ENCODE results near the gene PAFAH1B2. TPM values are rescaled to one million over a fixed set of nuclear protein-coding genes. Genes with fewer than 3 reads are reported as not detected.
"Not testable (repeated sequence)": the region's sequence is repeated elsewhere in the genome, so short reads cannot be mapped to it uniquely, and the experiment has no call there.

The PAFAH1B2 gene
- total RNA-seq, 2 experiments from 2014 or later: 59.9 to 62.8 TPM

DNA sequence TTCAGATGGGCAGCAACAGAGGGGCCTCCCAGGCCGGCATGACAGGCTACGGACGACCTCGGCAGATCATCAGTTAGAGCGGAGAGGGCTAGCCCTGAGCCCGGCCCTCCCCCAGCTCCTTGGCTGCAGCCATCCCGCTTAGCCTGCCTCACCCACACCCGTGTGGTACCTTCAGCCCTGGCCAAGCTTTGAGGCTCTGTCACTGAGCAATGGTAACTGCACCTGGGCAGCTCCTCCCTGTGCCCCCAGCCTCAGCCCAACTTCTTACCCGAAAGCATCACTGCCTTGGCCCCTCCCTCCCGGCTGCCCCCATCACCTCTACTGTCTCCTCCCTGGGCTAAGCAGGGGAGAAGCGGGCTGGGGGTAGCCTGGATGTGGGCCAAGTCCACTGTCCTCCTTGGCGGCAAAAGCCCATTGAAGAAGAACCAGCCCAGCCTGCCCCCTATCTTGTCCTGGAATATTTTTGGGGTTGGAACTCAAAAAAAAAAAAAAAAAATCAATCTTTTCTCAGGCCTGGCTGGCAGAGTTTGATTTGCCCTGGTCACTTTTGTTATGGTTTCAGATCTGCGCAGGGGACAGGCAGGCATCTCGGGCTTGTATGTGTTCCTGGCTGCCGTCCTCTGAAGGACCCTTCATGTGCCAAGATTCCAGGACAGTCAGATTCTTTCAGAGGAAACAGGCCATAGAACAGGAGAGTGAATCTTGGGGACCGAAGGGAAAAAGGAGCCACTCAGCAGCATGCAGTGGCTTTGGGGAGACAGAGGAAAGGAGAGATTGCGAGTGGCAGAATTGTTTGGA lies 60.4 kb downstream of the PAFAH1B2 start:
- no peak for DNase-seq (ENCODE audit: low spot score)
- Histone ChIP-seq H4K20me1 (ENCODE audit: insufficient read depth, low read length) (no peaks in the 10 kb centered on the region), H3K27ac (ENCODE audit: low read depth, low read length, poor library complexity, severe bottlenecking) (no peak overlapping the region), H3K36me3 (ENCODE audit: insufficient read depth, low read length) (peaks cover 18% of the 10 kb centered on the region), H2AFZ (ENCODE audit: low read length) (no peak overlapping the region), H3K4me2 (ENCODE audit: low read length) (no peak overlapping the region), H3K4me1 (ENCODE audit: insufficient read depth, low read length, poor library complexity, severe bottlenecking) (no peaks in the 10 kb centered on the region), H3K9me3 (ENCODE audit: low read length) (no peaks in the 10 kb centered on the region), H3K79me2 (ENCODE audit: insufficient read depth, low read depth, low read length) (no peaks in the 10 kb centered on the region), H3K9me2 (ENCODE audit: insufficient read depth, low read length) (no peaks in the 10 kb centered on the region), H3K4me3 (ENCODE audit: low read depth, low read length, poor library complexity, severe bottlenecking) (no peak overlapping the region)
- no TSS peak for BruUV-seq (replicated peaks)
- ChIA-PET CTCF (ENCODE audit: unreplicated experiment) (no interaction called here), POLR2A (no interaction called here)
- no peak for TF ChIP-seq EZH2phosphoT487 (IDR thresholded peaks at IDR 0.05; ENCODE audit: borderline replicate concordance, low read depth, low read length)
- TF ChIP-seq, protein P1, sequence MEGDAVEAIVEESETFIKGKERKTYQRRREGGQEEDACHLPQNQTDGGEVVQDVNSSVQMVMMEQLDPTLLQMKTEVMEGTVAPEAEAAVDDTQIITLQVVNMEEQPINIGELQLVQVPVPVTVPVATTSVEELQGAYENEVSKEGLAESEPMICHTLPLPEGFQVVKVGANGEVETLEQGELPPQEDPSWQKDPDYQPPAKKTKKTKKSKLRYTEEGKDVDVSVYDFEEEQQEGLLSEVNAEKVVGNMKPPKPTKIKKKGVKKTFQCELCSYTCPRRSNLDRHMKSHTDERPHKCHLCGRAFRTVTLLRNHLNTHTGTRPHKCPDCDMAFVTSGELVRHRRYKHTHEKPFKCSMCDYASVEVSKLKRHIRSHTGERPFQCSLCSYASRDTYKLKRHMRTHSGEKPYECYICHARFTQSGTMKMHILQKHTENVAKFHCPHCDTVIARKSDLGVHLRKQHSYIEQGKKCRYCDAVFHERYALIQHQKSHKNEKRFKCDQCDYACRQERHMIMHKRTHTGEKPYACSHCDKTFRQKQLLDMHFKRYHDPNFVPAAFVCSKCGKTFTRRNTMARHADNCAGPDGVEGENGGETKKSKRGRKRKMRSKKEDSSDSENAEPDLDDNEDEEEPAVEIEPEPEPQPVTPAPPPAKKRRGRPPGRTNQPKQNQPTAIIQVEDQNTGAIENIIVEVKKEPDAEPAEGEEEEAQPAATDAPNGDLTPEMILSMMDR (conservative IDR thresholded peaks at IDR 0.05; ENCODE audit: low read length): no peak
- intact Hi-C loops (cut with micrococcal nuclease; ENCODE audit: unreplicated experiment): no loop called here

DNA sequence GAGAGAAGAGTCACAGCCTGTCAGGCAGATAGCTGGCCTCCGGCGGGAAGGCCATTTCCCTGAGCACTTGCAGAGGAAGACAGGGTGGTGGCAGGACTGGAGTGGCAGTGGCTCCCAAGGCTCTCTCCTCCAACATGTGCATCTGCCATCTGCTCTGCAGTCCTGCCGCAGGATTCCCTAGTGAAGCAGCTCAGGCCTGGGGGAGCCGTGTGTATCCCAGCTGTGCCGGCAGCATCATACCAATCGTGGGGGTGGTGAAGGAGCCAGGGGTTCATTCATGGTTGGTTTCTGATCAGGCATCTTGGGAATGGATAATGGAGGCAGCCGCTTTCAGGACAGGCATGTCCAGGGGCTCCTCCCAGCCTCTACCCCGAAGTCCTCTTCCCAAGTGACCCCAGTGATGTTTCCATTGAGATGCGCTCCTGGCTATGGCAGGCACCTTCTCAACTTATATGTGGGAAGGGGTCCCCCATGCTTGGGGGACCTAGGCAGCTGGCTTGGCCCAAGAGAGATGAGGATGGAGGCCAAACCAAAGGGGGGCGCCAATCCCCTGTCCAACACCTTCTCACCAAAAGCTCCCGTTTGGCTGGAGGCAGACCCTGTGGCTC lies 61.2 kb downstream of the PAFAH1B2 start:
- Histone ChIP-seq H3K79me2 (ENCODE audit: insufficient read depth, low read depth, low read length) (no peaks in the 10 kb centered on the region), H2AFZ (ENCODE audit: low read length) (no peak overlapping the region), H3K4me3 (ENCODE audit: low read depth, low read length, poor library complexity, severe bottlenecking) (no peak overlapping the region), H3K27ac (ENCODE audit: low read depth, low read length, poor library complexity, severe bottlenecking) (no peak overlapping the region), H3K36me3 (ENCODE audit: insufficient read depth, low read length) (peaks cover 23% of the 10 kb centered on the region), H3K9me2 (ENCODE audit: insufficient read depth, low read length) (no peaks in the 10 kb centered on the region), H3K9me3 (ENCODE audit: low read length) (no peaks in the 10 kb centered on the region), H3K4me1 (ENCODE audit: insufficient read depth, low read length, poor library complexity, severe bottlenecking) (no peaks in the 10 kb centered on the region), H4K20me1 (ENCODE audit: insufficient read depth, low read length) (no peaks in the 10 kb centered on the region), H3K4me2 (ENCODE audit: low read length) (no peak overlapping the region)
- ChIA-PET CTCF (ENCODE audit: unreplicated experiment) (no interaction called here), POLR2A (interaction anchor here (0.5 kb wide), 1 partner anchor 126 kb away, joined by 3 read pairs; no protein-coding TSS in a partner anchor)
- no peak for DNase-seq (ENCODE audit: low spot score)
- no peak for TF ChIP-seq EZH2phosphoT487 (IDR thresholded peaks at IDR 0.05; ENCODE audit: borderline replicate concordance, low read depth, low read length)
- TF ChIP-seq, protein P1 (conservative IDR thresholded peaks at IDR 0.05; ENCODE audit: low read length): no peak
- intact Hi-C loops (cut with micrococcal nuclease; ENCODE audit: unreplicated experiment): no loop called here
- BruUV-seq (replicated peaks): TSS peak; percentile 58

DNA sequence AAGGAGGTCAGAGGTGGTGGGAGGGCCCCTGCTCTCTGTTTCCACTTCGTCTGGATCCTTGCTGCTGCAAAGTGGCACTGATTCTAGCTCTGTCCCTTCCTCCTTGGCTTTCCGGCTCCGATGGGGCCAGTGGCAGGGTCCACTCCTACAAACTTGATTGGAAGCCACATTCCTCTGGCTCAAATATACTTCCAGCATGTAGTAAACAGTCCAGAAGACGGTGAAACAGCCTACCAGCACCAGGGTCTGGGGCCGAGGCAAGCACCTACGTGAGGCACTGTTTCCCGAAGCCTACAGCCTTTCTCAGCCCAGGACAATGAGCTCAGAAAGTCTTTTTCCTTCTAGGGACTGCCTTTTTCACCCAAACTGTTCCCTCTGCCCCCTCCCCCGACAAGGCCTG lies 62.0 kb downstream of the PAFAH1B2 start:
- H3K4me1 ChIP-seq (ENCODE audit: insufficient read depth, low read length, poor library complexity, severe bottlenecking); H3K9me2 ChIP-seq (ENCODE audit: insufficient read depth, low read length); DNase-seq (ENCODE audit: low spot score); intact Hi-C loops (cut with micrococcal nuclease; ENCODE audit: unreplicated experiment); H3K9me3 ChIP-seq (ENCODE audit: low read length); H3K4me3 ChIP-seq (ENCODE audit: low read depth, low read length, poor library complexity, severe bottlenecking); H3K79me2 ChIP-seq (ENCODE audit: insufficient read depth, low read depth, low read length); BruUV-seq (replicated peaks); H3K27ac ChIP-seq (ENCODE audit: low read depth, low read length, poor library complexity, severe bottlenecking); H2AFZ ChIP-seq (ENCODE audit: low read length); H3K4me2 ChIP-seq (ENCODE audit: low read length); CTCF ChIA-PET (ENCODE audit: unreplicated experiment); H4K20me1 ChIP-seq (ENCODE audit: insufficient read depth, low read length): not testable (repeated sequence)
- H3K36me3 ChIP-seq (ENCODE audit: insufficient read depth, low read length): peaks cover 28% of the 10 kb centered on the region
- POLR2A ChIA-PET: interaction anchor here (0.5 kb wide), 1 partner anchor 125 kb away, joined by 3 read pairs; no protein-coding TSS in a partner anchor

DNA sequence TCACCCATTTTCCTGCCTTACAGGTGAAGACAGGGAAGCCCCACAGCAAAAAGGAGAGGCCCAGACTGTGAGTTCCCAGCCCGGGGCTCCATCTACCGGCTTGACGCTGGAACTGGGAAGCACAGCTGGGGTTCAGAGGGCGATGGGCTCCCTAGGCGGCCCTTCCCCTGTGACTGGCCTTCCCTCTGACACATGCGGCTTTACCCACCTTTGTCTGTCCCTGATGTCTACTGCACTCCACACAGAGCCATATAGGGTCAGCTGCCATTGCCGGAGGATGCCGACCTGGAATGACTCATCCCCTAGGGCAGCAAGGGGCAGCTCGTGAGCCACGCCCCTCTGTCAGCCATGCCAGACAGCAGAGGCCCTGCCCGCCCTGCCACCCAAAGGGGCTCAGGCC lies 62.8 kb downstream of the PAFAH1B2 start:
- H3K9me2 ChIP-seq (ENCODE audit: insufficient read depth, low read length); H3K9me3 ChIP-seq (ENCODE audit: low read length); H4K20me1 ChIP-seq (ENCODE audit: insufficient read depth, low read length); H3K4me2 ChIP-seq (ENCODE audit: low read length); H3K4me1 ChIP-seq (ENCODE audit: insufficient read depth, low read length, poor library complexity, severe bottlenecking); POLR2A ChIA-PET; CTCF ChIA-PET (ENCODE audit: unreplicated experiment); H2AFZ ChIP-seq (ENCODE audit: low read length); DNase-seq (ENCODE audit: low spot score); BruUV-seq (replicated peaks); H3K79me2 ChIP-seq (ENCODE audit: insufficient read depth, low read depth, low read length); H3K4me3 ChIP-seq (ENCODE audit: low read depth, low read length, poor library complexity, severe bottlenecking); H3K27ac ChIP-seq (ENCODE audit: low read depth, low read length, poor library complexity, severe bottlenecking); intact Hi-C loops (cut with micrococcal nuclease; ENCODE audit: unreplicated experiment): not testable (repeated sequence)
- H3K36me3 ChIP-seq (ENCODE audit: insufficient read depth, low read length): peaks cover 31% of the 10 kb centered on the region

DNA sequence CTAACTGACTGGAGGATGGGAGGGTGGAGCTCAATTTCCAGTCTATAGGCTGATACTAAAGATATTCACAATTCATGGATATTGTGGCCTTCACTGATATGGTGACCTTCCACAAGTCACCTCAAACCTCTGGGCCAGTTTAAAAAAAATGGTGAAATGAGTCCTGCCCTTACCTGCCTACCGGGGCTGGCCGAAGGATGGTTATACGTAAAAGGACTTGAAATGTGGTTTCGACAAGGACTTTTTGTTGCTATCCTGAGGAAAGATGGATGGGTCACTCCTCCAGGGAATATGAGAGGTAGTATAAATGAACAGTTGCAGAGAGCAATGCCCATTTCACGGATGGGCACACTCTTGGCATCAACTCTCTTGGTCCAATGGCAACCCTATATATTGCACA lies 63.4 kb downstream of the PAFAH1B2 start:
- POLR2A ChIA-PET; H3K4me3 ChIP-seq (ENCODE audit: low read depth, low read length, poor library complexity, severe bottlenecking); CTCF ChIA-PET (ENCODE audit: unreplicated experiment); intact Hi-C loops (cut with micrococcal nuclease; ENCODE audit: unreplicated experiment); H3K4me2 ChIP-seq (ENCODE audit: low read length); DNase-seq (ENCODE audit: low spot score); H2AFZ ChIP-seq (ENCODE audit: low read length); H3K27ac ChIP-seq (ENCODE audit: low read depth, low read length, poor library complexity, severe bottlenecking); H3K4me1 ChIP-seq (ENCODE audit: insufficient read depth, low read length, poor library complexity, severe bottlenecking); H3K79me2 ChIP-seq (ENCODE audit: insufficient read depth, low read depth, low read length); H4K20me1 ChIP-seq (ENCODE audit: insufficient read depth, low read length); H3K9me2 ChIP-seq (ENCODE audit: insufficient read depth, low read length); BruUV-seq (replicated peaks); H3K9me3 ChIP-seq (ENCODE audit: low read length): not testable (repeated sequence)
- peaks cover 34% of the 10 kb centered on the region for H3K36me3 ChIP-seq (ENCODE audit: insufficient read depth, low read length)

Data from OCI-LY7 (cell line).